ENCODE data around the gene ARHGAP11A. TPM values are rescaled to one million over a fixed set of nuclear protein-coding genes. Genes with fewer than 3 reads are reported as not detected.

ARHGAP11A gene
- total and polyA plus RNA-seq, 4 donors: 0.42 to 20.6 (median 0.98) TPM

GRCh38 chr15:32674681-32675080 lies 59.4 kb downstream of the ARHGAP11A start:
- H3K27ac ChIP-seq (ENCODE audit: low read depth in 1 of 2, low read length in 2 of 2): no peak overlapping the region
- TF ChIP-seq FOXA1 (IDR thresholded peaks at IDR 0.05) (no peak), CTCF (IDR thresholded peaks at IDR 0.05; ENCODE audit: low read depth, low read length, missing input control) (no peak), RAD21 (IDR thresholded peaks at IDR 0.05) (no peak), JUND (IDR thresholded peaks at IDR 0.05) (no peak), YY1 (IDR thresholded peaks at IDR 0.05) (no peak), EGR1 (IDR thresholded peaks at IDR 0.05; ENCODE audit: low read depth in 2 of 2) (no peak), HNF4A (conservative IDR thresholded peaks at IDR 0.05) (no peak), GABPA (IDR thresholded peaks at IDR 0.05 in 1 of 2, conservative IDR thresholded peaks at IDR 0.05 in 1 of 2) (no peak), RXRA (IDR thresholded peaks at IDR 0.05) (no peak), MAX (IDR thresholded peaks at IDR 0.05) (no peak), NR2F2 (IDR thresholded peaks at IDR 0.05) (no peak), TAF1 (conservative IDR thresholded peaks at IDR 0.05) (no peak), ATF3 (IDR thresholded peaks at IDR 0.05) (no peak), REST (IDR thresholded peaks at IDR 0.05) (no peak), FOXA2 (IDR thresholded peaks at IDR 0.05) (no peak), HNF4G (IDR thresholded peaks at IDR 0.05) (no peak), ZBTB33 (IDR thresholded peaks at IDR 0.05) (no peak), SP1 (IDR thresholded peaks at IDR 0.05) (no peak)
- no peaks in the 10 kb centered on the region for H3K36me3 ChIP-seq (ENCODE audit: control insufficient read depth in 4 of 4, insufficient read depth in 3 of 4, low read depth in 1 of 4, low read length in 3 of 4)
- 96% methylated on average over 2 of the region's 2 CpGs for WGBS
- no peaks in the 10 kb centered on the region for H3K27me3 ChIP-seq (ENCODE audit: control insufficient read depth in 4 of 4, insufficient read depth in 4 of 4, low read length in 3 of 4)
- no peak for DNase-seq (ENCODE audit: low spot score)
- no peak overlapping the region for H3K4me3 ChIP-seq (ENCODE audit: low read depth in 1 of 3, low read length in 3 of 3)
- H3K9ac ChIP-seq (ENCODE audit: low read depth in 1 of 2, low read length in 2 of 2): no peak overlapping the region
- peaks cover 0 to 28% (median 11%) of the 10 kb centered on the region in 4 donors for H3K4me1 ChIP-seq (ENCODE audit: control insufficient read depth in 4 of 4, insufficient read depth in 4 of 4, low read length in 3 of 4)
- no peaks in the 10 kb centered on the region for H3K9me3 ChIP-seq (ENCODE audit: control insufficient read depth in 4 of 4, low read length in 3 of 4)
